ENCODE results near the gene AMZ2. TPM values are rescaled to one million over a fixed set of nuclear protein-coding genes. Genes with fewer than 3 reads are reported as not detected.

AMZ2 gene
- total and polyA plus RNA-seq, 2 of the 8 experiments (the other 6 are each of a cell fraction or from before 2014, with no cell fraction given), result 49.5 to 71.0 TPM

DNA sequence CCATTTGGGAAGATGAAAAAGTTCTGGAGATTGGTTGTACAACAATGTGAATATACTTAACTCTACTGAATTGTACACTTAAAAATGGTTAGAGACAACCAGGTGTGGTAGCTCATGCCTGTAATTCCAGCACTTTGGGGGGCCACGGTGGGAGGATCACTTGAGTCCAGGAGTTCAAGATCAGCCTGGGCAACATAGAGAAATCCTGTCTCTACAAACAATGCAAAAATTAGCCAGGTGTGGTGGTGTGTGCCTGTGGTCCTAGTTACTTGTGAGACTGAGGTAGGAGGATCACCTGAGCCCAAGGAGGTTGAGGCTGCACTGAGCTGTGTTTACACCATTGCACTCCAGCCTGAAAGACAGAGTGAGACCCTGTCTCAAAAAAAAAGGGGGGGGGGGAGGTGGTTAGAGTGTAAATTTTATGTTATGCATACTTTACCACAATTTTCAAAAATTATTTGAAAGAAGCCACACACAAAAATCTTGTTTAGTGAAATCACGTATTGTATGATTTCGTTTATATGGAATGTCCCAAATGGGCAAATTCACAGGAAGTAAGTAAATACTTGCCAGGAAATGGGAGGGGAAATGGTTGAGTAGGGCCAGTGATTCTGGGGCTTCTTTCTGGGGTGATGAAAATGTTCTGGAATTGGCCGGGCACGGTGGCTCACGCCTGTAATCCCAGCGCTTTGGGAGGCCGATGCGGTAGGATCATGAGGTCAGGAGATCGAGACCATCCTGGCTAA lies 37.1 kb upstream of the AMZ2 start:
- FAIRE-seq (no peak), DNase-seq (ENCODE audit: low read depth in 1 of 2, low spot score in 2 of 2) (peak in 1 of 2 experiments; percentile 32)
- H4K8ac ChIP-seq (ENCODE audit: extremely low read depth, insufficient read depth, low read length), result no peak overlapping the region
- H2BK120ac ChIP-seq (replicated peaks; ENCODE audit: low read depth, low read length), result no peak overlapping the region
- no peaks in the 10 kb centered on the region for H4K20me1 ChIP-seq (replicated peaks in 1 of 2; ENCODE audit: control insufficient read depth in 1 of 2, insufficient read depth in 2 of 2, low read length in 2 of 2)
- peaks cover 2% of the 10 kb centered on the region for H3K23me2 ChIP-seq (ENCODE audit: low read depth, low read length)
- no peak overlapping the region for H2BK20ac ChIP-seq (ENCODE audit: low read length)
- H3K18ac ChIP-seq (ENCODE audit: extremely low read depth, low read length), result no peak overlapping the region
- ChIA-PET POLR2A (ENCODE audit: partially characterized antibody) (no interaction called here), CTCF (ENCODE audit: partially characterized antibody) (interaction anchor here (1.7 kb wide), 1 partner anchor 10 kb away, joined by 6 read pairs; no protein-coding TSS in a partner anchor)
- peaks cover 0 to 12% of the 10 kb centered on the region in 2 experiments; a peak in 2 of 4 replicates for H3K79me2 ChIP-seq (ENCODE audit: control insufficient read depth in 1 of 2, insufficient read depth in 2 of 2, low read length in 2 of 2)
- H3K23ac ChIP-seq (ENCODE audit: insufficient read length), result no peak overlapping the region
- no peaks in the 10 kb centered on the region for H3K79me1 ChIP-seq (ENCODE audit: low read depth, low read length)
- no peak overlapping the region for H3K4ac ChIP-seq (replicated peaks; ENCODE audit: insufficient read length, low read depth, low read length)
- H3K36me3 ChIP-seq (ENCODE audit: control insufficient read depth in 2 of 4, insufficient read depth in 4 of 4, low read length in 3 of 4), result peaks cover 0 to 6% (median 3%) of the 10 kb centered on the region in 4 experiments; a peak in 5 of 8 replicates
- TF ChIP-seq RNF2 (IDR thresholded peaks at IDR 0.05; ENCODE audit: borderline replicate concordance, low read depth, low read length, missing control alignments, poor library complexity, severe bottlenecking), result no peak
- TF ChIP-seq RBBP5 (IDR thresholded peaks at IDR 0.05; ENCODE audit: borderline replicate concordance, low read depth, low read length), result no peak
- TF ChIP-seq KDM5A (IDR thresholded peaks at IDR 0.05; ENCODE audit: low read length), result no peak
- TF ChIP-seq POLR2A (IDR thresholded peaks at IDR 0.05; ENCODE audit: control extremely low read depth in 1 of 2, low read depth in 2 of 2, low read length in 2 of 2), result no peak
- H3K9me3 ChIP-seq (ENCODE audit: insufficient read depth in 2 of 2, low read depth in 1 of 2, low read length in 1 of 2), result peaks cover 0 to 3% of the 10 kb centered on the region in 2 experiments; a peak in 1 of 4 replicates
- H2BK15ac ChIP-seq (ENCODE audit: low read length), result no peak overlapping the region
- H3K4me3 ChIP-seq (ENCODE audit: extremely low read depth in 1 of 4, insufficient read depth in 2 of 4, low read depth in 3 of 4, low read length in 4 of 4), result no peak overlapping the region
- no peak overlapping the region for H3K27ac ChIP-seq (ENCODE audit: low read depth, low read length)
- H4K91ac ChIP-seq (replicated peaks; ENCODE audit: insufficient read length, low read length), result no peak overlapping the region
- WGBS, 2 experiments (ENCODE audit: extremely low coverage in 1 of 2, insufficient coverage in 1 of 2, insufficient read length in 1 of 2, insufficient replicate concordance in 2 of 2, low coverage in 1 of 2, low lambda C conversion rate in 2 of 2, missing lambda C conversion rate in 1 of 2), result 93% methylated on average over 10 of the region's 10 CpGs; no CpG with 5 or more reads in 1 of the 2 experiments
- H3K4me1 ChIP-seq (replicated peaks in 1 of 4; ENCODE audit: control insufficient read depth in 3 of 4, insufficient read depth in 4 of 4, low read length in 3 of 4), result no peaks in the 10 kb centered on the region; a peak in 1 of 7 replicates
- no peak overlapping the region for H2BK5ac ChIP-seq (ENCODE audit: low read depth, low read length)
- no peak overlapping the region for H3K14ac ChIP-seq (ENCODE audit: insufficient read length)
- H3K4me2 ChIP-seq (ENCODE audit: insufficient read depth in 1 of 2, low read depth in 2 of 2, low read length in 2 of 2), result no peak overlapping the region
- no peak overlapping the region for H4K5ac ChIP-seq (ENCODE audit: insufficient read length, low read depth, low read length)
- no peak overlapping the region for H2AFZ ChIP-seq (ENCODE audit: low read length)
- H2AK5ac ChIP-seq (ENCODE audit: low read depth, low read length), result no peak overlapping the region
- H3K56ac ChIP-seq (replicated peaks; ENCODE audit: insufficient read length, low read depth, low read length), result no peak overlapping the region
- no peaks in the 10 kb centered on the region for H3K27me3 ChIP-seq (replicated peaks in 1 of 4; ENCODE audit: control insufficient read depth in 3 of 4, extremely low read depth in 1 of 4, insufficient read depth in 3 of 4, low read length in 3 of 4)
- no peak overlapping the region for H2BK12ac ChIP-seq (ENCODE audit: low read depth, low read length)
- H3K9ac ChIP-seq (replicated peaks in 1 of 4; ENCODE audit: extremely low read depth in 1 of 4, low read depth in 3 of 4, low read length in 3 of 4), result no peak overlapping the region

All from H1 (cell line).